ENCODE measurements around the gene C17orf113.

Gene C17orf113

GRCh38 chr17:42071810-42072209 is 21.4 kb upstream of the C17orf113 start:
- no peak for DNase-seq (ENCODE audit: extremely low read depth, low read depth)
- TF ChIP-seq CTCF (IDR thresholded peaks at IDR 0.05; ENCODE audit: low read depth, low read length, missing control alignments), result no peak
- H3K4me3 ChIP-seq (replicated peaks; ENCODE audit: low read depth, low read length), result no peak overlapping the region

DNA sequence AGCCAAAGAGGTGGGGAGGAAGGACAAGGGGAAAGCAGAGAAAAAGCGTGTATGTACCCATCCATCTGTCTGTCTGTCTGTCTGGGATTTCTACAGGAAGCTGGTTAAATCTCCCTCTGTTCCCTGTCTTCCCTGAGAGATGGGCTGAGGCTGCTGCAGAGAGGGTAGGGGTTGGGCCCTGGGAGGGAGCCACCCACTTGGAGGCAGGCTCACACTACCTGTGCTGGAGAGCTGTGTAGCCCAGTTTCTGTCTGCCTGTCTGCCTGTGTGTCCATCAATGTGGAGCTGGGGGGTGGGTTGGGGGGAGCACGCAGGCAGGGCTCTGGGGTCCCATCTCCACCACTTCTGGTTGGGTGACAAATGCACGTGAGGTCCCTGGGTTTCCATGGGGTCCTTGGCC is 18.6 kb upstream of the C17orf113 start:
- DNase-seq (ENCODE audit: extremely low read depth, low read depth), result no peak
- H3K4me3 ChIP-seq (replicated peaks; ENCODE audit: low read depth, low read length), result no peak overlapping the region
- TF ChIP-seq CTCF (IDR thresholded peaks at IDR 0.05; ENCODE audit: low read depth, low read length, missing control alignments), result no peak

DNA sequence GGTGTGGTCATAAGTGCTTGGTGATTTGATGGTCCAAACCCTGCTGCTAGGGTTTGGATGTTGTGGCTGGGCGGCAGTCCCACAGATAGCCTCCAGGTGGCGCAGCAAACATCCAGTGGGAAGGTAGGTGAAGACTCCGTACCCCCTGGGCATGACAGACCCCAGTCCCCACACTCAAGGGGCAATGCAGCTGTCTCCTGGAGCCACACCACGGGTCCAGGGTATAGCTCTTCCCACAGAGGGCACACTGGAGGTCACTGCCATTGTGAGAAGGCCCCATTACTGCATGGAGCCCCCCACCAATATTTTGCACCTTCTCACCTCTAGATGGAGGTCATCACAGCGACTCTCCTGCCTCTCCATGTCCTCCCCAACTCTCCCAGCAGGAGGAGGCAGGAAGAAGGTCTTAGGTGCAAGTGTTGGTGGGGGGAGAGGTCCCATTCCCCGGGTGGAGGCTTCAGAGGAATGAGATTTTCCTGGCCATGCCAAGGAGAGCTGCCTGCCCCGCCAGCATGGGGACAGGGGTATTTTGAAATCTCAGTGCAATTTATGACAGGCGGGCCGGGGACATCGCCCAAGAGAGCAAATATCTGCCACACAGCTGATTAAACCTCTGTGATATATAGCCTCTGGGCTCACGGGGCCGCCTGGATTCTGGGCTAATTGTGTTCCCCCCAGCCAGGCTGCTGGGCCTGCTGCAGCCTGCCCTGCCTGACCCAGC is 17.1 kb upstream of the C17orf113 start:
- no peak for DNase-seq (ENCODE audit: extremely low read depth, low read depth)
- peak; percentile 94 for TF ChIP-seq CTCF (IDR thresholded peaks at IDR 0.05; ENCODE audit: low read depth, low read length, missing control alignments)
- no peak overlapping the region for H3K4me3 ChIP-seq (replicated peaks; ENCODE audit: low read depth, low read length)

DNA sequence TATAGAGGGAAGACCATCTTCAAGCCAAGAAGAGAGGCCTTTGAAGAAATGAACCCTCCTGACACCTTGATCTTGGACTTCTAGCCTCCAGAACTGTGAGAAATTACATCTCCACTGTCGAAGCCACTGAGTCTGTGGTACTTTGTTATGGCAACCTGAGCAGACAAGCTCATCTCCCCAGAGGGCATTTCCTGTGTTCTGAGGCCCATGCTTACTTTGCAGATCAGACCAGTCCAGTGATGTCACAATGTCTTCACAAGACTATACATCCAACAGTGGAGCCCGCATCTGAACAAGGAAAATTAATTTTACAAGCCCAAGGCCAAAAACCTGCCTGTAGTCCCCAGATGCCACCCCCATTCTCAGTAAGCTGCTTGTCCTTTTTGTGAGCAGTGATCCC is 14.8 kb upstream of the C17orf113 start:
- DNase-seq (ENCODE audit: extremely low read depth, low read depth), result no peak
- TF ChIP-seq CTCF (IDR thresholded peaks at IDR 0.05; ENCODE audit: low read depth, low read length, missing control alignments), result no peak
- H3K4me3 ChIP-seq (replicated peaks; ENCODE audit: low read depth, low read length), result no peak overlapping the region

- no peak overlapping the region for H3K4me3 ChIP-seq (replicated peaks; ENCODE audit: low read depth, low read length)
- DNase-seq (ENCODE audit: extremely low read depth, low read depth), result no peak
- no peak for TF ChIP-seq CTCF (IDR thresholded peaks at IDR 0.05; ENCODE audit: low read depth, low read length, missing control alignments)
These were observed 12.3 kb upstream of the C17orf113 start for GRCh38 chr17:42062681-42063080.

GRCh38 chr17:42061646-42062487 is 11.5 kb upstream of the C17orf113 start:
- no peak overlapping the region for H3K4me3 ChIP-seq (replicated peaks; ENCODE audit: low read depth, low read length)
- no peak for DNase-seq (ENCODE audit: extremely low read depth, low read depth)
- TF ChIP-seq CTCF (IDR thresholded peaks at IDR 0.05; ENCODE audit: low read depth, low read length, missing control alignments), result no peak
